Spleen (tissue), 7 donors: ENCODE data around the gene GPR139.

Experiments
- POLR2A ChIP-seq, 3 donors: fragments of 450-650 bp; IDR thresholded peaks; one replicate each; pipeline ENCODE4 v1.5.1; 2017; ENCODE audit warnings: antibody characterized with exemption in 3 of 3, mild to moderate bottlenecking in 1 of 3
- TF ChIP-seq, protein P1 (sequence below), 11 experiments: fragments of 200-600 bp in 7 of 11; fragments of 450-650 bp in 4 of 11; sonication (generic) in 4 of 11; IDR thresholded peaks in 8 of 11; conservative IDR thresholded peaks in 3 of 11; 1 replicate in 7 of 11; 2 replicates in 4 of 11; pipeline versions ENCODE4 v1.4.0 to v1.8.0; 2016 to 2021; ENCODE audit warnings: antibody characterized with exemption in 11 of 11, inconsistent platforms in 4 of 11, mild to moderate bottlenecking in 1 of 11
- donor health status: DM: no; HTN: no; CAD: no; lungs with moderate emphysema.
- donor health status: DM: no; HTN: no; CAD: no.
- donor health status: DM: no; HTN: no; CAD: no.

DNA sequence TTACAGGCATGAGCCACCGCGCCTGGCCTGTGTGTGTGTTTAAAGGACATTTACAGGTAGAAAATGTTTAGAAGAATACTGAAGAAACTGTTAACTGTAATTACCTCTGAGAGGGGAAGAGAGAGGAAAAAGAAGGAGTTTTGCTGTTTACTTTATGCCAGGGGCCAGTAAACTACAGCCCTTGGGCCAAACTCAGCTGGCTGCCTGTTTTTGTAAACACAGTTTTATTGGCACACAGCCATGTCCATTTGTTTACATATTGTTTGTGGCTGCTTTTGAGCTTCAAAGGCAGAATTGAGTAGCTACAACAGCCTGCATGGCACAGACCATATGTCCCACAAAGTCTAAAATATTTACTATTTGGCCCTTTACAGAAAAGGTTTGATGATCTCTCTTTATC, 76.4 kb downstream of the GPR139 start:
- TF ChIP-seq, protein P1, sequence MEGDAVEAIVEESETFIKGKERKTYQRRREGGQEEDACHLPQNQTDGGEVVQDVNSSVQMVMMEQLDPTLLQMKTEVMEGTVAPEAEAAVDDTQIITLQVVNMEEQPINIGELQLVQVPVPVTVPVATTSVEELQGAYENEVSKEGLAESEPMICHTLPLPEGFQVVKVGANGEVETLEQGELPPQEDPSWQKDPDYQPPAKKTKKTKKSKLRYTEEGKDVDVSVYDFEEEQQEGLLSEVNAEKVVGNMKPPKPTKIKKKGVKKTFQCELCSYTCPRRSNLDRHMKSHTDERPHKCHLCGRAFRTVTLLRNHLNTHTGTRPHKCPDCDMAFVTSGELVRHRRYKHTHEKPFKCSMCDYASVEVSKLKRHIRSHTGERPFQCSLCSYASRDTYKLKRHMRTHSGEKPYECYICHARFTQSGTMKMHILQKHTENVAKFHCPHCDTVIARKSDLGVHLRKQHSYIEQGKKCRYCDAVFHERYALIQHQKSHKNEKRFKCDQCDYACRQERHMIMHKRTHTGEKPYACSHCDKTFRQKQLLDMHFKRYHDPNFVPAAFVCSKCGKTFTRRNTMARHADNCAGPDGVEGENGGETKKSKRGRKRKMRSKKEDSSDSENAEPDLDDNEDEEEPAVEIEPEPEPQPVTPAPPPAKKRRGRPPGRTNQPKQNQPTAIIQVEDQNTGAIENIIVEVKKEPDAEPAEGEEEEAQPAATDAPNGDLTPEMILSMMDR (IDR thresholded peaks at IDR 0.05 in 8 of 11, conservative IDR thresholded peaks at IDR 0.05 in 3 of 11), result no peak
- TF ChIP-seq POLR2A (IDR thresholded peaks at IDR 0.05), result no peak
